Body of pancreas (tissue), 4 donors: ENCODE results near the gene SYNE2.

Experiments used
- CTCF ChIP-seq, 7 experiments: fragments of 450-650 bp in 4 of 7; fragments of 200-600 bp in 3 of 7; sonication (generic) in 3 of 7; IDR thresholded peaks; one replicate each; pipeline ENCODE4 v1.5.1; 2016 to 2019; ENCODE audit warnings: antibody characterized with exemption in 7 of 7
- POLR2A ChIP-seq, 3 donors: fragments of 450-650 bp; IDR thresholded peaks; one replicate each; pipeline ENCODE4 v1.6.1; 2016; ENCODE audit warnings: antibody characterized with exemption in 3 of 3, mild to moderate bottlenecking in 2 of 3

DNA sequence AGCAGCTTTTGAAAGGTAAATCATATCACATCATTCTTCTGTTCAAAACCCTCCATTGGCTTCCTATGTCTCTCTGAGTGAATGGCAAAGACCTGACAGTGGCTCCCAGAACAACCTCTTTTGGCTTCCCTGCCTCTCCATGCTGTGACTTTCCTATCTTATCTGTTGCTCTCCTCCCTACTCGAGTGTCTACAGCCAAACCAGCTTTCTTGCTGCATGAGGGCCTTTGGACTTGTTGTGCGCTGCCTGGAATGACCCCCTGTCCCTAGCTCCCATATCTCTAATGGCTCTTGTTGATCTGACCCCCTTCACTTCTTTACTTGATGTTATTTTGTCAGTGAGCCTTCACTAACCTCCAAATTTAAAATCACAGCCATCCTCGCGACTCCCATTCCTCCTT is 2.5 kb downstream of the SYNE2 start:
- TF ChIP-seq POLR2A (IDR thresholded peaks at IDR 0.05) = no peak
- TF ChIP-seq CTCF (IDR thresholded peaks at IDR 0.05) = no peak
